Measurements from ENCODE around the gene LILRA6. TPM values are rescaled to one million over a fixed set of nuclear protein-coding genes. Genes with fewer than 3 reads are reported as not detected.
"Not testable (repeated sequence)": the region's sequence is repeated elsewhere in the genome, so short reads cannot be mapped to it uniquely, and the experiment has no call there.

The LILRA6 gene
- total RNA-seq, 1 donor from 2014 or later, result not detected

DNA sequence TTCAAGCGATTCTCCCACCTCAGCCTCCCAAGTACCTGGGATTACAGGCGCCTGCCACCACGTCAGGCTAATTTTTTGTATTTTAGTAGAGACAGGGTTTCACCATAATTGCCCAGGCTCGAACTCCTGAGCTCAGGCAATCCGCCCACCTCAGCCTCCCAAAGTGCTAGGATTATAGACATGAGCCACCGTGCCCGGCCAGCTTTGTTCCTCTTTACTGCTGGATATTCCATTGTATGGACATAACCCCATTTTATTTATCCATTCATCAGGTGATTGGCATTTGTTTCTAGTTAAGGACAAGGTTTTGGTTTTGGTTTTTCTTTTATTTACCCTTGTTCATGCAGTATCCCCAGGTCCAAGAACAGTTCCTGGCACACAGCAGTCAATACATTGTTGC, 46.1 kb downstream of the LILRA6 start:
- TF ChIP-seq, protein P1, sequence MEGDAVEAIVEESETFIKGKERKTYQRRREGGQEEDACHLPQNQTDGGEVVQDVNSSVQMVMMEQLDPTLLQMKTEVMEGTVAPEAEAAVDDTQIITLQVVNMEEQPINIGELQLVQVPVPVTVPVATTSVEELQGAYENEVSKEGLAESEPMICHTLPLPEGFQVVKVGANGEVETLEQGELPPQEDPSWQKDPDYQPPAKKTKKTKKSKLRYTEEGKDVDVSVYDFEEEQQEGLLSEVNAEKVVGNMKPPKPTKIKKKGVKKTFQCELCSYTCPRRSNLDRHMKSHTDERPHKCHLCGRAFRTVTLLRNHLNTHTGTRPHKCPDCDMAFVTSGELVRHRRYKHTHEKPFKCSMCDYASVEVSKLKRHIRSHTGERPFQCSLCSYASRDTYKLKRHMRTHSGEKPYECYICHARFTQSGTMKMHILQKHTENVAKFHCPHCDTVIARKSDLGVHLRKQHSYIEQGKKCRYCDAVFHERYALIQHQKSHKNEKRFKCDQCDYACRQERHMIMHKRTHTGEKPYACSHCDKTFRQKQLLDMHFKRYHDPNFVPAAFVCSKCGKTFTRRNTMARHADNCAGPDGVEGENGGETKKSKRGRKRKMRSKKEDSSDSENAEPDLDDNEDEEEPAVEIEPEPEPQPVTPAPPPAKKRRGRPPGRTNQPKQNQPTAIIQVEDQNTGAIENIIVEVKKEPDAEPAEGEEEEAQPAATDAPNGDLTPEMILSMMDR (IDR thresholded peaks at IDR 0.05), result no peak
- Mint-ChIP-seq H3K9me3 (ENCODE audit: low read depth) (no peaks in the 10 kb centered on the region), H3K36me3 (ENCODE audit: low read depth) (peaks cover 13% of the 10 kb centered on the region)

DNA sequence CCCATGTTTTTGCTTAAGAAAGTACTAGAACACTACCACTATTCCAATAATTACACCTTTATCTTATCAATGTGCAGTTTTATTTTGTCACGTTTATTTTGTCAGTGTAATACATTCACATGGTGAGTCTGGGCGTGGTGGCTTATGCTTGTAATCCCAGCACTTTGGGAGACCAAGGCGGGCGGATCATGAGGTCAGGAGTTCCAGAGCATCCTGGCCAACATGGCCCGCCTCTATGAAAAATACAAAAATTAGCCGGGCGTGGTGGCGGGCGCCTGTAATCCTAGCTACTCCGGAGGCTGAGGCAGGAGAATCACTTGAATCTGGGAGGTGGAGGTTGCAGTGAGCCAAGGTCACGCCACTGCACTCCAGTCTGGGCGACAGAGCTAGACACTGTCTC, 48.1 kb downstream of the LILRA6 start:
- H3K9me3 Mint-ChIP-seq (ENCODE audit: low read depth); H3K27ac Mint-ChIP-seq (ENCODE audit: unreplicated experiment); H3K36me3 Mint-ChIP-seq (ENCODE audit: low read depth); H3K4me3 Mint-ChIP-seq (ENCODE audit: unreplicated experiment); H3K27me3 Mint-ChIP-seq (ENCODE audit: low read depth); DNase-seq (ENCODE audit: low spot score): not testable (repeated sequence)
- peaks cover 20% of the 10 kb centered on the region for H3K4me1 Mint-ChIP-seq (ENCODE audit: low read depth)

More for the DNA sequence above, 46.1 kb downstream of the LILRA6 start:
- Mint-ChIP-seq H3K4me3 (ENCODE audit: unreplicated experiment) (no peak overlapping the region), H3K27me3 (ENCODE audit: low read depth) (no peaks in the 10 kb centered on the region), H3K27ac (ENCODE audit: unreplicated experiment) (no peak overlapping the region), H3K4me1 (ENCODE audit: low read depth) (peaks cover 25% of the 10 kb centered on the region)
- no peak for DNase-seq (ENCODE audit: low spot score)

DNA sequence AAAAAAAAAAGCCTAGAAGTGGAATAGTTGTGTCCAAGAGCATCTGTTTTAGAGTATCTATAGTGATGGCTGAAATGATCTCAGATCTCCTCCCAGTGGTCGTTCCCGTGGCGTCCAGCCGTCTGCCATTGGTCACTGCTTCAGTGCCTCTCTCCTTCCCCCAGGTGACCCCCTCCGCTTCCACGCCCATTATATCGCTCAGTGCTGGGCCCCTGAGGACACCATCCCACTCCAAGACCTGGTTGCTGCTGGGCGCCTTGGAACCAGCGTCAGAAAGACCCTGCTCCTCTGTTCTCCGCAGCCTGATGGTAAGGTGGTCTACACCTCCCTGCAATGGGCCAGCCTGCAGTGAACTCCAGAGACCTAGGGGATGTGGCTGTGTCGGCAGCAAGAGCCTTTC, 49.6 kb downstream of the LILRA6 start:
- H3K27me3 Mint-ChIP-seq (ENCODE audit: low read depth), result no peaks in the 10 kb centered on the region
- H3K4me3 Mint-ChIP-seq (ENCODE audit: unreplicated experiment), result peak overlapping the region; percentile 24

DNA sequence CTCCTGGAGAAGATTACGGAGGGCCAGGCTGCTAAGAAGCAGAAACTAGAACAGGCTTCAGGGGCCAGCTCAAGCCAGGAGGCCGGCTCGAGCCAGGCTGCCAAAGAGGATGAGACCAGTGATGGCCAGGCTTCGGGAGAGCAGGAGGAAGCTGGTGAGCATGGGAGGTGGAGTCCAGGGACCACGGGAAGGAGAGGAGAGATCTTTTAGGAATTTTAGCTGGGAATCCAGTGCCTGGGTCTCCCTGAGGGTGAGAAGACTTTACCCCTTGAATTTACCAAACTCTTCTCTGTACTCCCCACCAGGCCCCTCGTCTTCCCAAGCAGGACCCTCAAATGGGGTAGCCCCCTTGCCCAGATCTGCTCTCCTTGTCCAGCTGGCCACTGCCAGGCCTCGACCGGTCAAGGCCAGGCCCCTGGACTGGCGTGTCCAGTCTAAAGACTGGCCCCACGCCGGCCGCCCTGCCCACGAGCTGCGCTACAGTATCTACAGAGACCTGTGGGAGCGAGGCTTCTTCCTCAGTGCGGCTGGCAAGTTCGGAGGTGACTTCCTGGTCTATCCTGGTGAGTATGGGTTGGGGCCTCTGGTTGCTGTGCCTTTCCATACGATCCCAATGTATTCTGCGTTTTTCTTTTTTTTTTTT, 50.7 kb downstream of the LILRA6 start:
- Mint-ChIP-seq H3K9me3 (ENCODE audit: low read depth) (no peaks in the 10 kb centered on the region), H3K27me3 (ENCODE audit: low read depth) (no peaks in the 10 kb centered on the region), H3K36me3 (ENCODE audit: low read depth) (peaks cover 8% of the 10 kb centered on the region), H3K27ac (ENCODE audit: unreplicated experiment) (peak overlapping the region; percentile 96), H3K4me1 (ENCODE audit: low read depth) (peaks cover 34% of the 10 kb centered on the region), H3K4me3 (ENCODE audit: unreplicated experiment) (peak overlapping the region; percentile 86)
- TF ChIP-seq, protein P1 (IDR thresholded peaks at IDR 0.05), result no peak
- DNase-seq (ENCODE audit: low spot score), result no peak

More for the DNA sequence above, 49.6 kb downstream of the LILRA6 start:
- Mint-ChIP-seq H3K27ac (ENCODE audit: unreplicated experiment) (peak overlapping the region; percentile 96), H3K36me3 (ENCODE audit: low read depth) (peaks cover 8% of the 10 kb centered on the region), H3K4me1 (ENCODE audit: low read depth) (peaks cover 25% of the 10 kb centered on the region), H3K9me3 (ENCODE audit: low read depth) (no peaks in the 10 kb centered on the region)
- DNase-seq (ENCODE audit: low spot score), result peak; percentile 79
- TF ChIP-seq, protein P1 (IDR thresholded peaks at IDR 0.05), result no peak

DNA sequence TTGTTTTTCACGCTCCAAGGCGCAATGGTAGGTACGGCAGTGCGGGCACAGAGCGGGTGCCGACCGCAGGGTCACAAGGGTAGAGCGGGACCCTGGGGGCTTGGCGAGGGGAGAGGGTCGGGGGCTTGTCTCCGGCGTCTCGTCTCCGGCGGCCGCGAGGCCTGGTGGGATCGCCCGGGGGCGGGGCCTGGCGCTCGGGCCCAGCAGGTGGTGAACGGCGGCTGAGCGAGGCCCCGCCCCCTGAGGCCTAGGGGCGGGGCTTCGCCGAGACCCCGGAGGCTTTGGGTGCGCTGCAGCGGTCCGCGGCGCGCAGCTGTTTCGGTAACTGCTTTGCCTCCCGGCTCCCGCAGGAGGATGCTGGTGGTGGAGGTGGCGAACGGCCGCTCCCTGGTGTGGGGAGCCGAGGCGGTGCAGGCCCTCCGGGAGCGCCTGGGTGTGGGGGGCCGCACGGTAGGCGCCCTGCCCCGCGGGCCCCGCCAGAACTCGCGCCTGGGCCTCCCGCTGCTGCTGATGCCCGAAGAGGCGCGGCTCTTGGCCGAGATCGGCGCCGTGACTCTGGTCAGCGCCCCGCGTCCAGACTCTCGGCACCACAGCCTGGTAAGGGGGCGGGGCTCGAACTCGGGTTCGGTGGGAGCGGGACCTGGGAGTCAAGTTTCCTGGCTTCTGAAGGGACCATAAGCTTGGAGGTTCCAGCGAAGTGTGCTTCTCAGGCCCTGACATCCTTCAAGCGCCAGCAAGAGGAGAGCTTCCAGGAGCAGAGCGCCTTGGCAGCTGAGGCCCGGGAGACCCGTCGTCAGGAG, 51.4 kb downstream of the LILRA6 start, which contains the start of gene TSEN34:
TSS of gene TSEN34 (plus strand) at position 298 of the 800 bp plus-strand sequence. CDS start at position 355, 57 bp downstream.
- Mint-ChIP-seq H3K4me1 (ENCODE audit: low read depth) (peaks cover 34% of the 10 kb centered on the region), H3K4me3 (ENCODE audit: unreplicated experiment) (peak within 1 kb of the TSS; percentile 86), H3K9me3 (ENCODE audit: low read depth) (no peaks in the 10 kb centered on the region), H3K36me3 (ENCODE audit: low read depth) (peaks cover 8% of the 10 kb centered on the region), H3K27ac (ENCODE audit: unreplicated experiment) (peak within 1 kb of the TSS; percentile 99), H3K27me3 (ENCODE audit: low read depth) (no peaks in the 10 kb centered on the region)
- peak; percentile 96 for DNase-seq (ENCODE audit: low spot score)
- TF ChIP-seq, protein P1 (IDR thresholded peaks at IDR 0.05), result no peak
